Stimulated activated CD8-positive, alpha-beta memory T cell treated with anti-CD3 and anti-CD28 coated beads, Interleukin-7, amount 100 ng/mL, for 48 hours (primary cell): Measurements from ENCODE around the gene BUD31.

Experiments
- DNase-seq, 2 donors: peaks; one replicate each; pipeline ENCODE4 v3.0.0-alpha.2; 2020; ENCODE audit warnings: low read depth in 1 of 2; ENCODE audit errors: extremely low read depth in 1 of 2

Gene BUD31

GRCh38 chr7:99461221-99461620, 52.5 kb downstream of the BUD31 start:
- no peak for DNase-seq

- DNase-seq, result no peak
These were observed 56.6 kb downstream of the BUD31 start for GRCh38 chr7:99465421-99465768.

GRCh38 chr7:99468336-99468918, 59.7 kb downstream of the BUD31 start:
- no peak for DNase-seq
